Sigmoid colon (tissue), 7 donors: Measurements from ENCODE around the gene TRIM6. TPM values are rescaled to one million over a fixed set of nuclear protein-coding genes. Genes with fewer than 3 reads are reported as not detected.

Source experiments
- DNase-seq: peaks from one replicate; pipeline ENCODE4 v3.0.0-alpha.2; 2019
- H3K27ac ChIP-seq, 4 donors: fragments of 200-600 bp; sonication (generic); one replicate each; pipeline ENCODE4 v1.5.1; 2016 to 2019; ENCODE audit warnings: mild to moderate bottlenecking in 1 of 4
- H3K27me3 ChIP-seq, 3 donors: fragments of 200-600 bp; sonication (generic); one replicate each; pipeline ENCODE4 v1.5.1; 2019; ENCODE audit warnings: mild to moderate bottlenecking in 1 of 3
- H3K36me3 ChIP-seq, 4 donors: fragments of 200-600 bp; sonication (generic); one replicate each; pipeline ENCODE4 v1.5.1; 2016 to 2019
- H3K4me1 ChIP-seq, 4 donors: fragments of 200-600 bp; sonication (generic); one replicate each; pipeline ENCODE4 v1.5.1; 2017 to 2019
- H3K4me3 ChIP-seq, 4 donors: fragments of 200-600 bp; sonication (generic); one replicate each; pipeline ENCODE4 v1.5.1; 2017 to 2019; ENCODE audit warnings: mild to moderate bottlenecking in 2 of 4, moderate library complexity in 1 of 4
- H3K9me3 ChIP-seq, 4 donors: fragments of 200-600 bp in 3 of 4; sonication (generic) in 3 of 4; one replicate each; pipeline versions ENCODE4 v1.5.1 to v1.6.1; 2013 to 2019
- CTCF ChIP-seq, 4 experiments: fragments of 450-650 bp in 3 of 4; fragments of 200-600 bp in 1 of 4; IDR thresholded peaks; one replicate each; pipeline ENCODE4 v1.5.1; 2016 to 2019; ENCODE audit warnings: antibody characterized with exemption in 4 of 4, mild to moderate bottlenecking in 3 of 4, moderate library complexity in 2 of 4
- EP300 ChIP-seq, 4 donors: sonication (generic); formaldehyde crosslinking; IDR thresholded peaks; one replicate each; pipeline ENCODE4 v1.6.1; 2017; ENCODE audit warnings: antibody characterized with exemption in 4 of 4
- POLR2A ChIP-seq, 2 donors: fragments of 450-650 bp; IDR thresholded peaks; one replicate each; pipeline ENCODE4 v1.6.1; 2016; ENCODE audit warnings: antibody characterized with exemption in 2 of 2, mild to moderate bottlenecking in 2 of 2, moderate library complexity in 2 of 2
- POLR2AphosphoS5 ChIP-seq, 4 donors: sonication (generic); formaldehyde crosslinking; IDR thresholded peaks; one replicate each; pipeline ENCODE4 v1.6.1; 2017; ENCODE audit warnings: antibody characterized with exemption in 4 of 4
- WGBS, 2 donors: extraction: QIAGEN DNeasy Blood & Tissue Kit; methylation state at CpG; one replicate each; pipeline ENCODE4 v1.1.7; 2013; 5-methylcytosine and 5-hydroxymethylcytosine counted together
- intact Hi-C: fragments of 100-400 bp; cut with DNase I; formaldehyde crosslinking; loops from one replicate; pipeline ENCODE4 v1.15.1; 2023
- polyA plus RNA-seq, 3 donors: library from polyadenylated mRNA; stranded (reverse); fragments of 200-250 nt; gene quantifications; one replicate each; pipeline ENCODE4 v1.2.3, GENCODE V29; 2013
- total RNA-seq, 4 donors: library from RNA; depleted of rRNA; stranded (reverse); fragments of >200 nt; gene quantifications; one replicate each; pipeline ENCODE4 v1.1.0, GENCODE V29; 2016
- donor health status: healthy with polysubstance abuse.
- donor health status: Bipolar disorder and iron deficiency.
- donor health status: healthy.

TRIM6 gene
- total and polyA plus RNA-seq, 7 donors: 0.60 to 5.5 (median 3.5) TPM

GRCh38 chr11:5608808-5609207 lies 12.4 kb downstream of the TRIM6 start:
- no peak for DNase-seq
- H3K4me1 ChIP-seq: peaks cover 0 to 25% (median 13%) of the 10 kb centered on the region in 4 donors
- intact Hi-C loops: no loop called here
- 90 to 92% methylated on average over 6 of the region's 6 CpGs for WGBS, 2 donors
- no peak overlapping the region for H3K4me3 ChIP-seq
- H3K36me3 ChIP-seq: no peaks in the 10 kb centered on the region
- TF ChIP-seq POLR2A (IDR thresholded peaks at IDR 0.05): no peak
- TF ChIP-seq CTCF (IDR thresholded peaks at IDR 0.05): no peak
- no peak for TF ChIP-seq POLR2AphosphoS5 (IDR thresholded peaks at IDR 0.05)
- TF ChIP-seq EP300 (IDR thresholded peaks at IDR 0.05): no peak
- H3K27me3 ChIP-seq: no peaks in the 10 kb centered on the region
- no peaks in the 10 kb centered on the region for H3K9me3 ChIP-seq
- H3K27ac ChIP-seq: peak overlapping the region in 2 of 4 donors; percentile 51 to 60

- intact Hi-C loops: no loop called here
- 70 to 78% methylated on average over 5 of the region's 5 CpGs for WGBS, 2 donors
These were observed 14.0 kb downstream of the TRIM6 start for GRCh38 chr11:5610446-5610845.

GRCh38 chr11:5611627-5612026 lies 15.2 kb downstream of the TRIM6 start:
- H3K4me1 ChIP-seq: peaks cover 0 to 10% (median 6%) of the 10 kb centered on the region in 4 donors
- no peaks in the 10 kb centered on the region for H3K9me3 ChIP-seq
- H3K27me3 ChIP-seq: no peaks in the 10 kb centered on the region
- DNase-seq: no peak
- H3K36me3 ChIP-seq: no peaks in the 10 kb centered on the region
- intact Hi-C loops: no loop called here
- WGBS, 2 donors: 94% methylated on average over 11 of the region's 11 CpGs
- H3K4me3 ChIP-seq: no peak overlapping the region
- TF ChIP-seq POLR2AphosphoS5 (IDR thresholded peaks at IDR 0.05): no peak
- TF ChIP-seq CTCF (IDR thresholded peaks at IDR 0.05): no peak
- TF ChIP-seq EP300 (IDR thresholded peaks at IDR 0.05): no peak
- TF ChIP-seq POLR2A (IDR thresholded peaks at IDR 0.05): no peak
- no peak overlapping the region for H3K27ac ChIP-seq

More at GRCh38 chr11:5610446-5610845, 14.0 kb downstream of the TRIM6 start:
- Histone ChIP-seq H3K27ac (no peak overlapping the region), H3K36me3 (no peaks in the 10 kb centered on the region), H3K4me3 (no peak overlapping the region), H3K27me3 (no peaks in the 10 kb centered on the region), H3K9me3 (no peaks in the 10 kb centered on the region), H3K4me1 (peaks cover 0 to 21% (median 11%) of the 10 kb centered on the region in 4 donors)
- no peak for TF ChIP-seq EP300 (IDR thresholded peaks at IDR 0.05)
- DNase-seq: no peak

- Histone ChIP-seq H3K4me1 (peaks cover 0 to 19% (median 15%) of the 10 kb centered on the region in 4 donors), H3K4me3 (no peak overlapping the region), H3K9me3 (no peaks in the 10 kb centered on the region), H3K27ac (no peak overlapping the region), H3K27me3 (no peaks in the 10 kb centered on the region), H3K36me3 (no peaks in the 10 kb centered on the region)
- DNase-seq: no peak
- 74 to 87% methylated on average over 3 of the region's 3 CpGs for WGBS, 2 donors
- no peak for TF ChIP-seq CTCF (IDR thresholded peaks at IDR 0.05)
- TF ChIP-seq EP300 (IDR thresholded peaks at IDR 0.05): no peak
- TF ChIP-seq POLR2A (IDR thresholded peaks at IDR 0.05): no peak
- no peak for TF ChIP-seq POLR2AphosphoS5 (IDR thresholded peaks at IDR 0.05)
- intact Hi-C loops: no loop called here
These were observed 22.4 kb downstream of the TRIM6 start for GRCh38 chr11:5618807-5619206.

- 27 to 49% methylated on average over 3 of the region's 3 CpGs for WGBS, 2 donors
- Histone ChIP-seq H3K36me3 (no peaks in the 10 kb centered on the region), H3K27me3 (no peaks in the 10 kb centered on the region), H3K9me3 (no peaks in the 10 kb centered on the region), H3K4me3 (no peak overlapping the region), H3K27ac (peak overlapping the region; percentile 33 to 73 (median 68)), H3K4me1 (peaks cover 0 to 32% (median 26%) of the 10 kb centered on the region in 4 donors)
- intact Hi-C loops: loop anchor here (1.0 kb wide), 1 partner anchor 21 kb away; no protein-coding TSS in a partner anchor
- TF ChIP-seq EP300 (IDR thresholded peaks at IDR 0.05) (peak in 1 of 4 donors; percentile 27), POLR2A (IDR thresholded peaks at IDR 0.05) (no peak), POLR2AphosphoS5 (IDR thresholded peaks at IDR 0.05) (peak in 3 of 4 donors; percentile 62 to 70 (median 65))
- DNase-seq: no peak
These were observed 24.4 kb downstream of the TRIM6 start for GRCh38 chr11:5620651-5621521.
